Rectal smooth muscle tissue (tissue), 1 donor: ENCODE measurements around the gene RHOD.

Source experiments
- H3K27ac ChIP-seq: one replicate; pipeline ENCODE4 v1.7.0; 2013; ENCODE audit warnings: low read depth, low read length, inconsistent platforms
- H3K27me3 ChIP-seq: one replicate; pipeline ENCODE4 v1.7.0; 2013; ENCODE audit warnings: low read length; ENCODE audit not compliant: control insufficient read depth, insufficient read depth
- H3K36me3 ChIP-seq: one replicate; pipeline ENCODE4 v1.7.0; 2013; ENCODE audit warnings: low read length; ENCODE audit not compliant: control insufficient read depth, insufficient read depth
- H3K4me1 ChIP-seq: one replicate; pipeline ENCODE4 v1.7.0; 2013; ENCODE audit warnings: low read length; ENCODE audit not compliant: control insufficient read depth, insufficient read depth
- H3K4me3 ChIP-seq: one replicate; pipeline ENCODE4 v1.7.0; 2013; ENCODE audit warnings: low read length
- H3K9ac ChIP-seq: one replicate; pipeline ENCODE4 v1.7.0; 2013; ENCODE audit warnings: low read length

The RHOD gene

DNA sequence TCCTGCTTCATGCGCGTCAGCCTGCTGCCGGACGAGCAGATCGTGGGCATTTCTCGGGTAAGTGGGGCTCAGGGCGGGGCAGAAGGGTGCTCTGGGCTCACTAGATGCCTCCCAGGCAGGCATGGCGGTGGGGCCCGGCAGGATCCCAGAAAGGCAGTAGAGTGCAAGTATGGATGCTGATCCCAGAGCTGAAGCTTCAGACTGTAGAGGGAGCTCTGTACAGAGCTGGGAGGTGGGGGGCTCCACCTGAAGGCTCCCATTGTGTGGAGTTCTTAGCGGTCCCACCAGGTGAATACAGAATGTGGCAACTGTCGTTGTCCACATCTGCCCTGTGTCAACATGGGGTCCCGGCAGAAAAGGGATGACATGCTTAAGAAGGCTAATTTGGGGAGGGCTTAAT is 16.5 kb upstream of the RHOD start:
- no peaks in the 10 kb centered on the region for H3K36me3 ChIP-seq
- no peak overlapping the region for H3K4me3 ChIP-seq
- no peaks in the 10 kb centered on the region for H3K4me1 ChIP-seq
- no peak overlapping the region for H3K9ac ChIP-seq
- H3K27ac ChIP-seq: no peak overlapping the region
- H3K27me3 ChIP-seq: no peaks in the 10 kb centered on the region

DNA sequence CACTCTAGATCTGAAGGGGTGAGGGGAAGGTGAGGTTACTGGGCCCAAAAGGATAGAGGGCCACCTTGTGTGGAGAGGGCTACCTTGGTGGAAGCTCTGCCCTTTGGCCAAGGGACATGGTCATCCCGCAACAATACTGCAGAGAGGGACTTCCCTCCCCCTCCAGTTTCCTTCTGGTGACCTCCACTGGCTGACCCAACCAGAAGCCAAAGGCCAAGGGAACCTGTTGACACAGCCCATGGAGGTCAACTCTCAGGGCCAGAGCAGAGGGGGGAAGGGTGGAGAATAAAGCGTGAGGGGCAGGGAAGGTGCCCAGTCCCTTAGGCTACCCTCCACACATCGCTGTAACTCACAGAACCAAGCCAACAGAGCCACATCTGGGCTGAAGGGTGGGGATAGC is 15.0 kb upstream of the RHOD start:
- Histone ChIP-seq H3K4me1 (no peaks in the 10 kb centered on the region), H3K36me3 (no peaks in the 10 kb centered on the region), H3K4me3 (no peak overlapping the region), H3K27ac (no peak overlapping the region), H3K9ac (no peak overlapping the region), H3K27me3 (no peaks in the 10 kb centered on the region)

DNA sequence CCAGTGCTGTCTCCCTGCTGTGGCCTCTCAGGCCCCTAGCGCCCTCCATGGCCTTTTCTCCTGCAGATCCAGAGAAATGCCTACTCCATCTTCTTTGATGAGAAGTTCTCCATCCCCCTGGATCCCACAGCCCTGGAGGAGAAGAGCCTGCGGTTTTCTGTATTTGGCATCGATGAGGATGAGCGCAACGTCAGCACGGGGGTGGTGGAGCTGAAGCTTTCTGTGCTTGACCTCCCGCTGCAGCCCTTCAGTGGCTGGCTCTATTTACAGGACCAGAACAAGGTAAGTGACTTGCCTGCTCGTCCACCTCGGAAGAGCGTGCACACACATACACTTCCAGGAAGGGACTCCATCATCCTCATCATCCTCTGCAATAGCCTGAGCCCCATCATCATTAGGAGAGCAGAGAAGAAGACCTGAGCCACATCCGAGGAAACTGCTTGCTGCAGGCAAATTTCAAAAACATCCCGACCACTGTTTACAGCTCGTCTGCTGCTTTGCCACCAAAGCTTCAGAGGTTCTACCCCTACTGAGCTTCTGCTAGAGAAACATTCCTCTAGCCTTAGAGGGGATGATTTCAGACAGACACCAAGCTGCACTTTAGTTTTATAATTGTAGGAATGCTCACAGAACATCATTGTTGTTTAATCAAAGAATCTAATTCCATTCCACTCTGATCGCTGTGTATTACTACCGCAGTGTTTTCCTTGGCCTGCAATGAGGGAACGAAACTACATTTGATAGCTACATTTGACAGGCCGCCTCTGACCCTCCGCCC is 12.9 kb upstream of the RHOD start:
- Histone ChIP-seq H3K27ac (no peak overlapping the region), H3K27me3 (no peaks in the 10 kb centered on the region), H3K36me3 (no peaks in the 10 kb centered on the region), H3K9ac (no peak overlapping the region), H3K4me3 (no peak overlapping the region), H3K4me1 (no peaks in the 10 kb centered on the region)

DNA sequence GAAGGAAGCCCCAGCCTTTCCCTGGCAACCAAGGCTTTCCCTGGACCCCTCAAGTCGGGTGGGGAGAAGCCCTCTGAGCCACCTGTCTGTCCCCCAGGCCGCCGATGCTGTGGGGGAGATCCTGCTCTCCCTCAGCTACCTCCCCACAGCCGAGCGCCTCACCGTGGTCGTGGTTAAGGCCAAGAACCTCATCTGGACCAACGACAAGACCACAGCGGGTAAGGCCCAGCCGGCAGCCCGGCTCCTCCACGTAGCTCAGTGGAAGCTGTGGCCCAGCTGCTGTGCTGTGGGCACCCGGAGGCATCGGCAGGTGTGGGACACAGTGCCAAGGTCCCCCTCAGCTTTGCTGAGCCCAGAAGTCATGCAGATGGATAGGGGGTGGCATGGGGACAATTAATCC is 12.2 kb upstream of the RHOD start:
- Histone ChIP-seq H3K27ac (no peak overlapping the region), H3K36me3 (no peaks in the 10 kb centered on the region), H3K27me3 (no peaks in the 10 kb centered on the region), H3K4me3 (no peak overlapping the region), H3K9ac (no peak overlapping the region), H3K4me1 (no peaks in the 10 kb centered on the region)

DNA sequence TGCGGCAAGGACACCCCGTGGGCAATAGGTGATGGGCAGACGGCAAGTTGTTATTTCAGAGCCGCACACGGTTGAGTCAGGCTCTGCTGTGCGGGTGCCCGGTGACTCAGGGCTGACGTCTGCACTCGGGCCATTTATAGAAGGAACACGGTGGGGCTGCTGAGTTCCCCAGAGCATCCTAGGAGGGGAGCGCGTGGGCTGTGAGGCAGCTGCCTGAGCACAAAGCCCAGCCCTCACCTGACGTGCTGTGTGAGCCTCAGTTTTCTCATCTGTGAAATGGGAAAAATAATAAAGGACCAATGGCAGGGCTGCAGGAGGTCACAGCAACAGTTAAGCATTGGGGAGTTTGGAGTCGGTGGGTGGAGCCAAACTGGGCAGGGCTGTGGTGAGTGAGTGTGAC is 11.3 kb upstream of the RHOD start:
- no peaks in the 10 kb centered on the region for H3K36me3 ChIP-seq
- H3K27me3 ChIP-seq: no peaks in the 10 kb centered on the region
- H3K9ac ChIP-seq: no peak overlapping the region
- H3K4me1 ChIP-seq: no peaks in the 10 kb centered on the region
- H3K27ac ChIP-seq: no peak overlapping the region
- H3K4me3 ChIP-seq: no peak overlapping the region

DNA sequence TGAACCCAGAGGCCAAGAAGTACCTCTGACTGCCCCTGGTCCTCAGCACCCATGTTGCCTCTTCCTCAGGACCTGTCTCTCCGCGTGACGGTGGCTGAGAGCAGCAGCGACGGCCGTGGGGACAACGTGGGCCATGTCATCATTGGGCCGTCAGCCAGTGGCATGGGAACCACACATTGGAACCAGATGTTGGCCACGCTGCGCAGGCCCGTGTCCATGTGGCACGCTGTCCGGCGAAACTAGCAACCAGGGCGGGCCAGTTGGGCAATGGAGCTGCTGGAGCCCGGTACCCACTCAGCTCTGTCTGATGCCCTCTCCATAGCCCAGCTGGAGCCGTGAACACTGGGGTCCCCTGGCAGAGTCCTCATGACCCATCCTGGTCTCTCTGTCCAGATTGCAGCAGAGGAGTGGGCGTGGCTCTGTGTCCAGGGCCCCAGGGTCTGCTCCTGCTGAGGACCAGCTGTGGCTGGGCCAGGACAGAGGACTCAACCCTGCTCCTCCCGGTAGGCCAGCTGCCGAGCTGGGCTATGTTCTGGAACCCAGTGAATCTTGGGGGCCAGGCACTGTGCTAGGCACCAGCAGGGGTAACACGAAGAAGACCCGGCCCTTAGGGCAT is 8.0 kb upstream of the RHOD start:
- H3K27me3 ChIP-seq: peaks cover 5% of the 10 kb centered on the region
- H3K9ac ChIP-seq: no peak overlapping the region
- H3K4me1 ChIP-seq: no peaks in the 10 kb centered on the region
- H3K36me3 ChIP-seq: no peaks in the 10 kb centered on the region
- no peak overlapping the region for H3K4me3 ChIP-seq
- H3K27ac ChIP-seq: no peak overlapping the region

DNA sequence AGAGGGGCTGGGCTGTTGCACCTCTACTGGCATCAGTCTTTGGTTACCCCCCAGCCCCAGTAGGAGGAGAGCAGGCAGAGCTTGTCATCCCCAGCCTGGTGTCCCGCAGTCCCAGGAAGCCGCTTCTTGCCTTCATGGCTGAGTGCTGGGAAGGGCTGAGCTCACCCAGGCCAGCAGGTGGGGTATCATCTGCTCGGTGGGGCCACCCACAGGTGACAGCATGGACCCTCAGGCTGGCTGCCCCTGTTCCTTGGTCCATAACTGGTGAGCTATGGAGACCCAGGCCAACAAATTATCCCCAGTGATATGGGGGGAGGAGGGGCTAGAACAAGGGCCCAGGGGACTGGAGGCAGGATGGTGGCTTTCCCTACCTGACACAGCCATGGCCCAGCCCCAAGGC is 6.5 kb upstream of the RHOD start:
- H3K27ac ChIP-seq: no peak overlapping the region
- no peak overlapping the region for H3K4me3 ChIP-seq
- no peaks in the 10 kb centered on the region for H3K4me1 ChIP-seq
- no peak overlapping the region for H3K9ac ChIP-seq
- peaks cover 5% of the 10 kb centered on the region for H3K27me3 ChIP-seq
- H3K36me3 ChIP-seq: no peaks in the 10 kb centered on the region

DNA sequence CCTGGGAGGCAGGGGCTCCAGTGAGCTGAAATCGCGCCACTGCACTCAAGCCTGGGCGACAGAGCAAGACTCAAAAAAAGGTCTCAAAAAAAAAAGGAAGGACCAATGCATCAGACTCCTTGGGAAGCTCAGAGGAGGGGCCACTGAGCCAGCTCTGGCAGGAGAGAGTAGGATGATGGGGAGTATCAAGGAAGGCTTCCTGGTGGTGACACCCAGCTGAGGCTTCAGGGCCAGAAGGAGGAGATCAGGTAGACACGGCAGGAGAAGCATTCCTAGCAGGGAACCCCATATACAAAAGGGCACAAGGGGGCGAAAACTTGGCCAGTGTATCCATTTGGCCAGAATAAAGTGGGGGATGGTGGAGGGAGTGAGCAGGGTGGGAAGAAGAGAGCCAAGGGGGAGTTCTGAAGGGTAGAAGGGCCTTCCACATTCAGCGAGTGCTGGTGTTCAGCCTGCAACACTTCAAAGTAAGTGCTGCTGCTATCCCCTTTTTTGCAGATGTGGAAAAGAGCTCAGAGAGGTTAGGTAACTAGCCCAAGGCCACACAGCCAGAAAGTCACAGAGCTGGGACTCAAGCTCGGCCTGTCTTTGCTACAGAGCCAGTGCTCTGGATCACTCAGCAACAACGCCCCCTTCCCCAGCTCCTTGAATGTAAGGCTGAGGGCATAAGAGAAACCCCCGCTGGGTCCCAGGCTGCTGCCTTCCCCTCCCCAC is 5.3 kb upstream of the RHOD start:
- no peaks in the 10 kb centered on the region for H3K36me3 ChIP-seq
- peaks cover 5% of the 10 kb centered on the region for H3K27me3 ChIP-seq
- H3K27ac ChIP-seq: no peak overlapping the region
- H3K4me3 ChIP-seq: no peak overlapping the region
- peaks cover 5% of the 10 kb centered on the region for H3K4me1 ChIP-seq
- H3K9ac ChIP-seq: no peak overlapping the region

DNA sequence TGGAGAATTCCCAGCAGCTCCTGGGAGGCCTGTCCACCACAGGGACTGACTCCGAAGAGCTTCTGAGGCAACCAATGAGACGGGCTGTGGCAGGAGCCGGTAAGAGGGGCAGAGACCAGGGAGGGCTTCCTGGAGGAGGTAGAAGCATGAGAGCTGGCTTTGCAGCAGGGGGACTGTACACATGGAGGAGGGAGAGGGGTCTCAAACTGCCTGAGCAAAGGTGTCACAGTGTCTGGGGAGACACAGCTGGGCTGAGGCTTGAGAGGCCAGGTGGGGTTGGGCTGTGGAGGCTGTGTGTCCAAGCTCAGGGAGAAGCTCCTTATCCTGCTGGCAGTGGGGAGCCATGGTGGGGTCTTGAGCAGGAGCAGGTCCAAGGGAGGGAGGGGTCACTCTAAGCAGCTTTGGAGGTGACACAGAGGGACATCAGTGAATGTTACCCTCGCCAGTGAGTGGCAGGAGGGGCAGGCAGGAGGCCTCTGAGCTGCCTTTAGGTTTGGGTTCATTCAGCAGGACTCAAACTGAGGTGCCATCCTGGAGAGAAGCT is 4.6 kb upstream of the RHOD start:
- H3K4me3 ChIP-seq: no peak overlapping the region
- H3K27ac ChIP-seq: no peak overlapping the region
- no peaks in the 10 kb centered on the region for H3K36me3 ChIP-seq
- peaks cover 5% of the 10 kb centered on the region for H3K27me3 ChIP-seq
- peaks cover 5% of the 10 kb centered on the region for H3K4me1 ChIP-seq
- no peak overlapping the region for H3K9ac ChIP-seq

DNA sequence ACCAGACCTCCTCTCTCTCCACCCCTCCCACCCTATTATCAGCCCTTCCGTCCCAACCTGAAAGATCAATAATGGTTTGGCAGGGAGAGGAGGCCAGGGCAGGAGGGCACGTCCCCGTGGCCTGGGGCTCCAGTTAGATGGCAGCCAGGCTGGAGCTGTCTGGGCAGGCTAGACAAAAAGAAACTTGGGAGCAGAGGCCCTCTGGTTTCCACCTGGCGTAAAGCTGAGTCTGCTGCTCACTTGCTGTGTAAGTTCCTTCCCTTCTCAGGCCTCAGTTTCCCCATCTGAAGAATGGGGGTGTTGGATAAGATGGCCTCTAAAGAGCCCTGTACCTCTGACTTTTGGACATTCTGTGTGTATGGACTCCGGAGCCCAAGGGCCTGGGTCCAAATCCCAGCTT is 3.8 kb upstream of the RHOD start:
- Histone ChIP-seq H3K27me3 (peaks cover 5% of the 10 kb centered on the region), H3K27ac (no peak overlapping the region), H3K4me3 (no peak overlapping the region), H3K9ac (no peak overlapping the region), H3K36me3 (no peaks in the 10 kb centered on the region), H3K4me1 (peaks cover 8% of the 10 kb centered on the region)

DNA sequence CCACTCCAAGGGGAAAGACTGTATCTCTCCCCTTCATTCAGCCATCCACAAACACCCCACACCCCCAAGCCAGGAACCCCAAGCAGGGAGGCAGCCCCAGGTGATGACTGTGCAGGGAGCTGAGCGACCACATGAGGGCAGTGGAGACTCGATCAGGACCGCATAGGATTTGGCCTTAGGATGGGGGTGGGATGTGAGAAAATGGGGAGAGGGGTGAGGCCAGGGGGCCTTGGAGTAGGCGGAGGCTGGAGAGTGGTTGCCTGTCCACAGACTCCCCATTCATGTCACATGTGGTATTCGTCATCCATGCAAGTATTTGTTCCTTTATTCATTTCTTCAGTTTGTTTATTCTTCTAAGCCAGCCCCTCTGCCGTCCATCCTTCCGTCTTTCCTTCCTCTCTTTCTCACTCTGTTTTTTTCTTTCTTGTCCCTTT is 2.7 kb upstream of the RHOD start:
- Histone ChIP-seq H3K4me1 (peaks cover 8% of the 10 kb centered on the region), H3K36me3 (no peaks in the 10 kb centered on the region), H3K9ac (no peak overlapping the region), H3K27ac (no peak overlapping the region), H3K4me3 (no peak overlapping the region), H3K27me3 (peaks cover 5% of the 10 kb centered on the region)

DNA sequence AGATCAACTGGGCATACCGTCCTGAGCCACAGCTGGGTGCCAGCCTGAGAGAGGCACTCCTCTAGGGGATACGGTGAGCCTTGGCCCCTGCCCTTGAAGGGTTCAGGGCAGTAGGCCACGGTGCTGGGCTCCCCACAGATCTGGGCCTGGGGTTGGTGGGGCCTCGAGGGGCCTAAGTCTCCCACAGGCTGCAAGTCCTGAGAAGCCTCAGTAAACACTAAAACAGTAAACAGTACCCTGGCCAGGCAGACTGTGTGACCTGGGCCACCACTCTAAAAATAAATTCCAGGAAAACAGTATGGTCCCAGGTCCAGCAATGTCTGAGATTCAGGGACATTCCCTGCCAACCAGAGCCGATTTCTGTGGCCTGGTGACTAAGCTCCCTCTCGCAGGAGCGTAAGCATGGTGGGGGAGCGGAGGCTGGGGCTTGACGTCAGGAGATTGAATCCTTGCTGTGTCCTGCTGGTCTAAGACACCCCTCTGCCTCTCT is 2.3 kb upstream of the RHOD start:
- peaks cover 8% of the 10 kb centered on the region for H3K4me1 ChIP-seq
- H3K27me3 ChIP-seq: peaks cover 5% of the 10 kb centered on the region
- H3K4me3 ChIP-seq: no peak overlapping the region
- no peaks in the 10 kb centered on the region for H3K36me3 ChIP-seq
- H3K27ac ChIP-seq: no peak overlapping the region
- no peak overlapping the region for H3K9ac ChIP-seq
